HG03575 (cell line): Measurements from ENCODE around the gene SYNGR4.

Source experiments
- ATAC-seq: cut with Tn5 transposase; IDR thresholded peaks from one replicate; pipeline ENCODE4 v1.9.1; 2021; ENCODE audit not compliant: unreplicated experiment, insufficient number of reproducible peaks, low FRiP score; ENCODE audit errors: extremely low read depth

The SYNGR4 gene

GRCh38 chr19:48340995-48341394, 23.2 kb upstream of the SYNGR4 start:
- ATAC-seq: no peak

GRCh38 chr19:48341515-48342413, 22.4 kb upstream of the SYNGR4 start:
- no peak for ATAC-seq

GRCh38 chr19:48342414-48342738, 21.8 kb upstream of the SYNGR4 start:
- ATAC-seq: no peak

- no peak for ATAC-seq
Observed at GRCh38 chr19:48342841-48343540, 21.2 kb upstream of the SYNGR4 start.

GRCh38 chr19:48344892-48345291, 19.3 kb upstream of the SYNGR4 start:
- ATAC-seq: no peak

GRCh38 chr19:48346191-48346590, 18.0 kb upstream of the SYNGR4 start:
- ATAC-seq: no peak

GRCh38 chr19:48348045-48348444, 16.1 kb upstream of the SYNGR4 start:
- no peak for ATAC-seq

GRCh38 chr19:48348737-48349136, 15.4 kb upstream of the SYNGR4 start:
- ATAC-seq: no peak

- ATAC-seq: no peak
Observed at GRCh38 chr19:48350856-48351255, 13.3 kb upstream of the SYNGR4 start.

- ATAC-seq: no peak
Observed at GRCh38 chr19:48351341-48351752, 12.8 kb upstream of the SYNGR4 start.

- ATAC-seq: no peak
Observed at GRCh38 chr19:48353677-48354076, 10.5 kb upstream of the SYNGR4 start.

GRCh38 chr19:48354332-48354992, 9.7 kb upstream of the SYNGR4 start:
- ATAC-seq: no peak

GRCh38 chr19:48355365-48355954, 8.7 kb upstream of the SYNGR4 start:
- ATAC-seq: no peak

- ATAC-seq: no peak
Observed at GRCh38 chr19:48359123-48359522, 5.0 kb upstream of the SYNGR4 start.

- ATAC-seq: no peak
Observed at GRCh38 chr19:48361912-48362311, 2.3 kb upstream of the SYNGR4 start.

GRCh38 chr19:48362716-48363499, 1.3 kb upstream of the SYNGR4 start:
- ATAC-seq: no peak

GRCh38 chr19:48363500-48363809, 712 bp upstream of the SYNGR4 start:
- no peak for ATAC-seq

- ATAC-seq: no peak
Observed at GRCh38 chr19:48364598-48365348, 606 bp downstream of the SYNGR4 start.
